Erythroblast (primary cell): Measurements from ENCODE around the gene GPR52.

ENCODE experiments used
- GATA1 ChIP-seq: IDR thresholded peaks from 2 replicates; pipeline ENCODE4 v1.6.1; 2011; ENCODE audit warnings: low read depth, mild to moderate bottlenecking, control low read depth, low read length, moderate library complexity
- POLR2A ChIP-seq: IDR thresholded peaks from 2 replicates; pipeline ENCODE4 v1.6.1; 2011; ENCODE audit warnings: mild to moderate bottlenecking, low read length

DNA sequence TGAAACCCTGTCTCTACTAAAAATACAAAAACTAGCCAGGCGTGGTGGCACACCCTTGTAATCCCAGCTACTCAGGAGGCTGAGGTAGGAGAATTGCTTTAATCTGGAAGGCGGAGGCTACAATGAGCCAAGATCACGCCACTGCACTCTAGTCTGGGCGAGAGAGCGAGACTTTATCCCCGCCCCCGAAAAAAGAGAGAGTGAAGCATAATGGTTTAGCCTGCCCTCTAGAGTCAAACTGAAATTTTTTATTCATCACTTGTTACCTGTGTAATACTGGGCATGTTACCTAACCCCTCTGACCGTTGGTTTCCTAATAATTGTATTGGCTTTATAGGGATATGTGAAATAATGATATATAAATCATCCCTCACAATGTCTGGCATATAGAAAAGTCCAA is 18.8 kb downstream of the GPR52 start:
- TF ChIP-seq POLR2A: no peak
- TF ChIP-seq GATA1: no peak
